Endothelial cell of umbilical vein (primary cell): ENCODE results near the gene AUTS2.

Source experiments
- CTCF ChIP-seq, 2 donors: IDR thresholded peaks; 1 replicate in 1 of 2; 2 replicates in 1 of 2; pipeline ENCODE4 v1.5.1; 2011; ENCODE audit warnings: low read length in 2 of 2, mild to moderate bottlenecking in 2 of 2, moderate library complexity in 2 of 2, control low read depth in 1 of 2, inconsistent platforms in 1 of 2, low read depth in 1 of 2; ENCODE audit not compliant: insufficient read depth in 1 of 2; ENCODE audit errors: extremely low read depth in 1 of 2
- EZH2 ChIP-seq: IDR thresholded peaks from 2 replicates; pipeline ENCODE4 v1.6.1; 2012; ENCODE audit warnings: borderline replicate concordance, low read depth, mild to moderate bottlenecking, moderate library complexity, low read length, inconsistent platforms; ENCODE audit not compliant: severe bottlenecking
- FOS ChIP-seq: IDR thresholded peaks from 2 replicates; pipeline ENCODE4 v1.6.1; 2011; ENCODE audit warnings: mild to moderate bottlenecking, low read length, moderate library complexity, borderline replicate concordance; ENCODE audit not compliant: insufficient read depth
- POLR2A ChIP-seq: IDR thresholded peaks from 2 replicates; pipeline ENCODE4 v1.6.1; 2012; ENCODE audit warnings: low read depth, mild to moderate bottlenecking, control low read depth, low read length
- POLR2AphosphoS5 ChIP-seq: IDR thresholded peaks from 2 replicates; pipeline ENCODE4 v1.6.1; 2012; ENCODE audit warnings: low read depth, mild to moderate bottlenecking, control low read depth, low read length, moderate library complexity; ENCODE audit not compliant: insufficient read depth

- TF ChIP-seq CTCF (IDR thresholded peaks at IDR 0.05; ENCODE audit: extremely low read depth in 1 of 2, insufficient read depth in 1 of 2, low read depth in 1 of 2, low read length in 2 of 2): no peak
- no peak for TF ChIP-seq POLR2A
- no peak for TF ChIP-seq EZH2
- TF ChIP-seq POLR2AphosphoS5: no peak
- no peak for TF ChIP-seq FOS
These were observed 992.0 kb downstream of the AUTS2 start for GRCh38 chr7:70590126-70590854.
